ENCODE results near the gene XG.
"Not testable (repeated sequence)": the region's sequence is repeated elsewhere in the genome, so short reads cannot be mapped to it uniquely, and the experiment has no call there.

XG gene

GRCh38 chrX:2774776-2775175 lies 22.9 kb downstream of the XG start:
- DNase-seq (ENCODE audit: extremely low read depth in 1 of 2, low read depth in 1 of 2) = no peak

GRCh38 chrX:2780472-2781225 lies 28.8 kb downstream of the XG start:
- not testable (repeated sequence) for DNase-seq (ENCODE audit: extremely low read depth in 1 of 2, low read depth in 1 of 2)

- DNase-seq (ENCODE audit: extremely low read depth in 1 of 2, low read depth in 1 of 2) = no peak
These were observed 29.4 kb downstream of the XG start for GRCh38 chrX:2781226-2781571.

GRCh38 chrX:2781698-2782097 lies 29.9 kb downstream of the XG start:
- DNase-seq (ENCODE audit: extremely low read depth in 1 of 2, low read depth in 1 of 2) = no peak

- no peak for DNase-seq (ENCODE audit: extremely low read depth in 1 of 2, low read depth in 1 of 2)
These were observed 30.3 kb downstream of the XG start for GRCh38 chrX:2782171-2782570.

GRCh38 chrX:2782778-2783177 lies 30.9 kb downstream of the XG start:
- no peak for DNase-seq (ENCODE audit: extremely low read depth in 1 of 2, low read depth in 1 of 2)

- DNase-seq (ENCODE audit: extremely low read depth in 1 of 2, low read depth in 1 of 2) = no peak
These were observed 32.2 kb downstream of the XG start for GRCh38 chrX:2784026-2784425.

- DNase-seq (ENCODE audit: extremely low read depth in 1 of 2, low read depth in 1 of 2) = no peak
These were observed 33.7 kb downstream of the XG start for GRCh38 chrX:2785538-2785937.

GRCh38 chrX:2788980-2789379 lies 37.1 kb downstream of the XG start:
- no peak for DNase-seq (ENCODE audit: extremely low read depth in 1 of 2, low read depth in 1 of 2)

GRCh38 chrX:2789569-2789968 lies 37.7 kb downstream of the XG start:
- no peak for DNase-seq (ENCODE audit: extremely low read depth in 1 of 2, low read depth in 1 of 2)

GRCh38 chrX:2793752-2794151 lies 41.9 kb downstream of the XG start:
- no peak for DNase-seq (ENCODE audit: extremely low read depth in 1 of 2, low read depth in 1 of 2)

- DNase-seq (ENCODE audit: extremely low read depth in 1 of 2, low read depth in 1 of 2) = no peak
These were observed 42.5 kb downstream of the XG start for GRCh38 chrX:2794336-2794735.

- not testable (repeated sequence) for DNase-seq (ENCODE audit: extremely low read depth in 1 of 2, low read depth in 1 of 2)
These were observed 45.0 kb downstream of the XG start for GRCh38 chrX:2796808-2797207.

GRCh38 chrX:2799369-2799768 lies 47.5 kb downstream of the XG start:
- DNase-seq (ENCODE audit: extremely low read depth in 1 of 2, low read depth in 1 of 2) = no peak

GRCh38 chrX:2799980-2800379 lies 48.1 kb downstream of the XG start:
- not testable (repeated sequence) for DNase-seq (ENCODE audit: extremely low read depth in 1 of 2, low read depth in 1 of 2)

- DNase-seq (ENCODE audit: extremely low read depth in 1 of 2, low read depth in 1 of 2) = no peak
These were observed 49.4 kb downstream of the XG start for GRCh38 chrX:2801223-2801622.

- not testable (repeated sequence) for DNase-seq (ENCODE audit: extremely low read depth in 1 of 2, low read depth in 1 of 2)
These were observed 50.7 kb downstream of the XG start for GRCh38 chrX:2802376-2803090.

- not testable (repeated sequence) for DNase-seq (ENCODE audit: extremely low read depth in 1 of 2, low read depth in 1 of 2)
These were observed 51.6 kb downstream of the XG start for GRCh38 chrX:2803486-2803885.

GRCh38 chrX:2804106-2804843 lies 52.4 kb downstream of the XG start:
- not testable (repeated sequence) for DNase-seq (ENCODE audit: extremely low read depth in 1 of 2, low read depth in 1 of 2)

- DNase-seq (ENCODE audit: extremely low read depth in 1 of 2, low read depth in 1 of 2) = not testable (repeated sequence)
These were observed 53.0 kb downstream of the XG start for GRCh38 chrX:2804858-2805257.

- no peak for DNase-seq (ENCODE audit: extremely low read depth in 1 of 2, low read depth in 1 of 2)
These were observed 59.4 kb downstream of the XG start for GRCh38 chrX:2811271-2811670.
